HG02798 (cell line): ENCODE data around the gene DEGS2.

ENCODE experiments used
- ATAC-seq: cut with Tn5 transposase; IDR thresholded peaks from one replicate; pipeline ENCODE4 v1.9.1; 2021; ENCODE audit warnings: mild to moderate bottlenecking; ENCODE audit not compliant: unreplicated experiment, poor library complexity

The DEGS2 gene

GRCh38 chr14:100150932-100151587 is 8.4 kb downstream of the DEGS2 start:
- no peak for ATAC-seq

GRCh38 chr14:100149851-100150611 is 9.4 kb downstream of the DEGS2 start:
- no peak for ATAC-seq

DNA sequence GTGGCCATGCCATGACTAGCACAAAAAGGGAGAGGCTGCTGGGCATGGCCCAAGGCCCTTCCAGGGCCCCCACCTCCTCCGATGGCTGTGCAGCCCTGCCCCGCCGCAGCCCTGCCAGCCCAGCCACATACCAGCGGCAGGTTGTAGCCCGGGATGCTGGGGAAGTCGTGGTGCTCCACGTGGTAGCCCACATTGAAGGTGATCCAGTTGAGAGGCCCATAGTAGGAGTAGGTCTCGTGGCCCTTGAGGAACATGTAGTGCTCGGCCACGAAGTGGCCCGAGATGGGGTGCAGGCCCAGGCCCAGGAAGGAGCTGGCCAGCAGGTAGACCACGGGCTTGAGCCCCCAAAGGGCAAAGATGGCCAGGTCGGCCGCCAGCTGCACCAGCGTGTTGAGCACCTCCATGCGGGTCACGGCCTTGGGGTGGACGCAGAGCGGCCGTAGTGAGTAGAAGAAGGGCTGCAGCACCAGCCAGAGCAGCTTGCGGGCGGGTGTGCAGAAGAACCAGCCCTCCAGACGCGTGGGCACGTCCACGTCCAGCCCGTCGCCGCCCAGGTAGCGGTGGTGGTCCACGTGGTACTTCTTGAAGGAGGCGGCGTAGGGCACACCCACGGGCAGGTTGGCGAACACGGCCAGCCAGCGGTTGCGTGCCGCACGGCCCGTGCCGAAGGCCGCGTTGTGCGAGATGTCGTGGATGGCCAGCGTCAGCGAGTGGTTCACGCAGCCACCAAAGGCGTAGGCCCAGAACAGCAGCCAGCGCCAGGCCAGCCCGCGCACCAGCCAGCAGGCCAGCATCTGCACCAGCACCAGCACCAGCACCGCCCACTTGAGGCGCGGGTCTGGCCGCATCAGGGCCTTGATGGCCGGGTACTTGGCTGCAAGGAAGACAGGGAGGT is 10.4 kb downstream of the DEGS2 start:
- no peak for ATAC-seq

DNA sequence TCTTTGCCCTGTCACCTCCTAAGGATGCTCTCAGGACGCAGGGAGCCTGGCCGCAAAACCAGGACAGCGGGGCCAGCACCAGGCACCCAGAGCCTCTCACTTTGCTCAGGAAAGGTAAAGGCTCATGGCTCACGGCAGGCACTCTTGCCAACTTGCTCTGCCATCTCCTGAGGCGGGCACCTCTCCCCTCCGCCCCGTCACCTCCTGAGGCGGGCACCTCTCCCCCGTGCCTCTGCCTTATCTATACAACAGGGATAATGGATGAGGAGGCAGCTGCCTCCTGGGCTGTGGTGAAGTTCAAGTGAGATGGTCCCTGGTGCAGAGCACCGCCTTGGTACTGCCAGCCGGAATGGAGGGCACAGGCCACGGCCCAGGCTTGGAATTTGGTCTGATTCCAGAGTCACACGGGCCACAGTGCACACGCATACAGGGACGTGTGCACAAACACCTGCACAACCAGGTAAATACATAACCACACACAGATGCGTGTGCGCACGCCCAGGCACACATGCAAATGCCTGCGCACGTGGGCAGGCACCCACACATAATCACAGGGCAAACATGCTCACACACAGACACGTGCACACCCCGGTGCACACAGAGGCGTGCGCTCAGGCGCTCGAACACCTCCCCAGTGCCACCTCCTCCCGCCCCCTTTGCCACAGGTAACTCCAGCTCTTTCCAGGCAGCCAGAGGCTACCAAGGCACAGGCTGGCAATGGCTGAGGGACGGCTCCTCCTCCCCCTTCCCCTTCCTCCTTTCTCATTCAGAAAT is 11.6 kb downstream of the DEGS2 start:
- ATAC-seq: no peak

DNA sequence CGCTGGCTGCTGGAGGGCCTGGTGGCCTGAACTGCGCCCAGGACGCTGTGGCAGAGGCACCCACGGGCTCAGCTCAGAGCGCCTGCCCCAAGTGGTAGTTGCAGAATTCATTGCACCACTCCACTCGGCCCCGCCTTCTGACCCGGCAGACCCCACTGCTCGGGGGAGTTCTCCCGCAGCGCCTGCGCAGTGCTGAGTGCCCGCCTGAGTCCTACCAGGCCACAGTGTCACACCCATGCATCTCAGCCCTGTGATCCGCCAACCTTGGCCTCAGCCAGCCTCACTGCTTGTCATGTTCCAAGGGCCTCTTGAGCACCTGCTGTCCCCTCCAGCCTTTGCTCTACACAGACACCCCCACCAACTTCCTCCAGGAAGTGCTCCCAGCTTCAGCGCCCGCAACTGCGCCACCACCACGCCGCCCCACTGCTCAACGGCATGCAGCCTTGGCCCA is 12.2 kb downstream of the DEGS2 start:
- ATAC-seq: no peak

- no peak for ATAC-seq
Observed at GRCh38 chr14:100146531-100147091, 12.8 kb downstream of the DEGS2 start.

DNA sequence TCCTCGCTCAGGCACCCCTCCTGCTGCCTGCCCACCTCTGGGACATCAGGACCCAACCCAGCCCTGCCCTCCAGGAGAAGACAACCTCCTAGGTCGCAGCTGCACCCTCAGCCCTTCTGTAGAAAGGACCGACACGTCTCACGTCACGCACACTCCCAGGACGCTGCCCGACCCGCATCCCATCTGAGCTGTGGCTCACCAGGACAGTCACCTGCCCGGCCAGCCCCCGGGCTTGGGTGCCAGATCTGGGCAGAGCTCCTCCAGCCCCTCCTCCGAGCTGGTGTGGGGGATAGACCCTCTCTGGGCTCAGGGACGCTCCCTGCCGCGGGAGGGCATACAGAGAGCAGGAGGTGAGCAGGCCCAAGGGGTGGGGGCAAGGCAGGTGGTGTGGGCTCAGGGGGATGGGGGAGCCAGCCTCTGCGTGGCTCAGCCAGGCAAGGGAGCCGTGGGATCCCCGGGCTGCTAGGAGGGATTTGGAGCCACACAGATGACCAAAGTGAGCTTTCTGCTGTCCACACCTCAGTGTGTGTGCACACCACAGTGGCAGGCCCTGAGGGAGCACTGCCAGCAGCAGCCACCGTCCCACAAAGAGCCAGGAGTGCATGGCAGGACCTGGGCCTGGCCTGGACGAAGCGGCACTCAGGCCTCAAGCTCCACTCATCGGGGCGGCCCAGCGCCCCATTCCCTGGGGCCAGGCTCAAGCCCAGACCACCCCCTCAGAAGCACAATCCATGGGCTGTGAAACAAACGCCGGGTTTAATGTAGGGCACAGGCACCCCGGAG is 13.6 kb downstream of the DEGS2 start:
- ATAC-seq: no peak

- ATAC-seq: no peak
Observed at GRCh38 chr14:100144996-100145646, 14.3 kb downstream of the DEGS2 start.

- no peak for ATAC-seq
Observed at GRCh38 chr14:100144645-100144995, 14.8 kb downstream of the DEGS2 start.

- ATAC-seq: no peak
Observed at GRCh38 chr14:100143934-100144333, 15.5 kb downstream of the DEGS2 start.

DNA sequence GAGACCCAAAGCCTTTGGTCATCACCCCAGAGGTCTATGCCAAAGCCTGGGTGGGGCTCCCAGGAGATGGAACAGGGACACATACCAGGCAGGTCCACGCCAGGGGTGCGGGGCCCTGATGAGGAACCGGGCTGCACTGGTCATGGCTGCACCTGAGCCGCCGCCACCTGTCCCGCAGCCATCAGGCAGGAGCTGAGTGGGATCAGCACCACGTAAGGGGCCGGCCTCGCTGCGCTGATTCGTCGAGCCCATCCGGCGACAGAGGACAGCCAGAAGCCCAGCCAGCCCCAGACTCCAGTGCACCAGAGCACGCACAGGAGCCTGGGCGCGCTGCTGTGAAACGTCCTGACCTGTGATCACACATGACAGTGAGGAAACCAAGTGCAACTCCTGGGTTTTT is 15.9 kb downstream of the DEGS2 start:
- ATAC-seq: no peak

GRCh38 chr14:100142073-100143040 is 17.1 kb downstream of the DEGS2 start:
- ATAC-seq: no peak

GRCh38 chr14:100141098-100141497 is 18.3 kb downstream of the DEGS2 start:
- ATAC-seq: no peak

GRCh38 chr14:100140452-100141078 is 18.9 kb downstream of the DEGS2 start:
- no peak for ATAC-seq

GRCh38 chr14:100138955-100139354 is 20.5 kb downstream of the DEGS2 start:
- ATAC-seq: no peak

GRCh38 chr14:100138082-100138787 is 21.2 kb downstream of the DEGS2 start:
- no peak for ATAC-seq
